T-helper 2 cell (primary cell): ENCODE data around the gene PCGF2.
A peak's percentile ranks its signal among the peaks of the same experiment; 100 is the strongest.
"Not testable (repeated sequence)": the region's sequence is repeated elsewhere in the genome, so short reads cannot be mapped to it uniquely, and the experiment has no call there.

Source experiments
- DNase-seq, 5 experiments: peaks; one replicate each; pipeline versions ENCODE4 v3.0.0 to v3.0.0-alpha.2; 2012 to 2022
- total RNA-seq, 2 donors: gene quantifications; one replicate each; lab custom pipeline; 2026; lab: John Stamatoyannopoulos, UW

PCGF2 gene
- 0 to 0.20 reads per million in 2 donors for total RNA-seq

DNA sequence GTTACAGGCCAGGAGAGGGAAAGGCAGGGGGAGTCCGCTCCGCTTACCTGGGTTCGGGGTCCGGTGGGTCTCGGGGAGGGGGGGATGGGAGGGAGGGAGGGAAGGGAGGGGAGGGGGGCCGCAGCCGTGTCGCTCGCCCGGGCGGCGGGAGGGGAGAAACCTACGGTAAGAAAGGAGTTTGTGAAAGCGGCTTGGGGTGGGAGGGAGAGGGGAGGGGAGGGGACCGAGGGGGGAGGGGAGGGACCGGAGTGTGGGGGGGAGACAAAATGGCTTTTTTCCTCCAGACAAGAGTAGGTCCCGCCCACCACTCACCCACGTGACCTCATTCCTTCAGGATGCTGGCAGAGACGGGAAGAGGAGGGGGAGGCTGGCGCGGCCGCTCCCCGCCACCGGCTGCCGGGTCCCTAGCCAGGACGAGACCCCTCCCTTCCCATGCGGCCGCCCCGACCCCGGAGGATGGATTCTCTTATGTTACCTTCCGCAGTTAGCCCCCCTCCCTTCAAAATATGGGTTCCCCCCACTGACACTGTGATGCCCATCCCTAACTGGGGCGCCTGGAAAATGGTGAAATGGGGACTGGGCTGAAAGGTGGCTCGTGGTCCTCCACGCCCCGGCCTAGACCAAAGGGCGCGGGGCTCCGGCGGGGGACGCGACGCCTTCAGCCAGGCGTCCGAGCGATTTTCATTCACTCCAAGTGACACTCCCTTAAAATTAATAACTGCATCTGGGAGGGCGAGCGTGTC lies at the start of gene PCGF2:
Gene PCGF2, minus strand, starts transcription at position 188 of the 743 bp plus-strand sequence. CDS start 7,934 bp downstream, outside the sequence.
- no peak for DNase-seq

DNA sequence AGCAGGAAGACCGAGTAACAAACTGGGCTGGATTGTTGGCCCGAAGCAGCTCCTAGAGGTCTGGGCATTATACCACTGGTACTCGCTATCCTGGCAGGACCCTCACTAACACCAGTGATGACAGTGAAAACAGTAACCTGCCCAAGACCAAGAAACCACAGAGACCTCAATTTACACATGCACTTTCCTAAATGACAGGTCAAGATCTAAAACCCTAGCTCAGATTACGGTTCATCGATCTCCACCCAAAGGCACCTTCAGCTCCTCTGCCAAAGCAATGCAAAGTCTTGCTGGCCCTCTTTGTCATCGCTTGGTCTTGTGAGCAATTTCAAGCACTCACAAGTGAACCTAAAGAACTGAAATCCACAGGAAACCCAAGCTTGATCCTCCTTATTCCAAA lies 49.7 kb upstream of the PCGF2 start:
- DNase-seq = no peak

DNA sequence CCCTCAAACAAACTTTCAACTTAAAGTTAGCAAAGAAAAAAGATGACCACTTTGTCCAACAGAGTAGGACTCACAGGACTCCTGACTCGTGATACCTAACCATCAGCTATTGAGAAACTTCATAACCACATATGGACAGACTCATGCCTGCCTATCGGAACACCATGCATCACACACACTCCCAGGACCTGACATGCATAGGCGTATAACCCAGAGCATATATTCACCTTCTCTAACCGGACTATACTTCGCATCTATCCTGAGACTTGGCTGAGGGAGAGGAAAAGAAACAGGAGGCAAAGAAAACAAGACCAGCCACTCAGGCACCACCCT lies 49.0 kb upstream of the PCGF2 start:
- DNase-seq = no peak

DNA sequence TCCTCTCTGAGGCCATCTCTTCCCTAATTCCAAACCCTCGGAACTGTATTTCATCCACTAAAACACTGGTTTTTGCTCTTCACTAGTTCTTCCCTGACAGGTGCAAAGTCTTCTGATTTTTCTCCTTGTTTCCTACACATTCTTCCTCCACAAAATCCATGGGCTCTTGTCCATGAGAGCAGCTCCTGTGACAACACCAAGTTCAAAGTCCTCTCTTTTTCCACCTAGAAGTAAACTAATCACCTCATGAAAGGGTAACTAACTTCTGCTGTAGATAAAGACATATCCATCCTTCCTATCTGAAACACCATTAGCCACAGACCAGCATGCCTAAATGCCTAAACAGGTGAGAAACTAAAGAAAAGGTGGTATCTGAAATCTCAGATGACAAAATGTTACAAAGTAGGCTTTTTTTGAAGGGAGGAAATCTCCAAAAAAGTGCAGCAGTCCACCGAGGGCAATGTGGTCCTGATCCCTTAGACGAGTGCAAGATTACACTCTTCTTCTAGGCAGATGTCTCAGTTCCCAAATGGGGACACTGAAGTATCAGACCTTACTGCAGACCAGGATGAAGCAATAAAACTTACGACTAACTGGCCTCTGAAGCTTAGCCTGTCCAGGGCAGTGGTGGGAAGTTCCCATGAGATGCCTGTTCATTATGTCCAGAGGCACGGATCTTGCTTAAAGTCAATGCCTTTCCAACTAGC lies 48.5 kb upstream of the PCGF2 start:
- no peak for DNase-seq

DNA sequence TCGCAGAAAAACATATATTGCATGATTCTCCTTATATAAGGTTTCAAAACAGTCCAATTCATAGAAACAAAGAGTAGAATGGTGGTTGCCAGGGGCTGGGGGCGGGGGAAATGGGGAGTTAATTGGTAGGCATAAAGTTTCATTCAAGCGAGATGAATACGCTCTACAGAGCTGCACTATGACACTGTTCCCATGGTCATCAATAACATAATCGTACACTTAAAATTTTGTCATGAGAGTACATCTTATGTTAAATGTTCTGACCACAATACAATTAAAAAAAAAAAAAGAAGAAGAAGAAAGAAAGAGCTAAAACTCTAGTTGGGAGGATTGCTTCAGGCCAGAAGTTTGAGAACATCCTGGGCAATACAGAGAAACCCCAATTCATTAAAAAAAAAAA lies 46.1 kb upstream of the PCGF2 start:
- no peak for DNase-seq

DNA sequence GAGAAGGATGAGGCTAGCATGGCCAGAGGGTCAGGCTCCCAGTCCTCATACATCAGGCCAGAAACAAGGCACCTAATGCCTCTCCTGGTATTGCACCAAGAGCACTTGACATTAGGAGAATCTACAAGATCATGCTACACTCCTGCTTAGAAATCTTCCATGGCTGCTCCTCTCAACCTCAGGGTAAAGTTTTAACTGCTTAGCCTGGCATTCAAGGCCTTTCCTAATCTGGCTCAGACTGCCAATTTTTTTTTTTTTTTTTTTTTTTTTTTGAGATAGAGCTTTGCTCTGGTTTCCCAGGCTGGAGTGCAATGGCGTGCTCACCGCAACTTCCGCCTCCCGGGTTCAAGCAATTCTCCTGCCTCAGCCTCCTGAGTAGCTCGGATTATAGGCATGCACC lies 43.0 kb upstream of the PCGF2 start:
- DNase-seq = no peak

DNA sequence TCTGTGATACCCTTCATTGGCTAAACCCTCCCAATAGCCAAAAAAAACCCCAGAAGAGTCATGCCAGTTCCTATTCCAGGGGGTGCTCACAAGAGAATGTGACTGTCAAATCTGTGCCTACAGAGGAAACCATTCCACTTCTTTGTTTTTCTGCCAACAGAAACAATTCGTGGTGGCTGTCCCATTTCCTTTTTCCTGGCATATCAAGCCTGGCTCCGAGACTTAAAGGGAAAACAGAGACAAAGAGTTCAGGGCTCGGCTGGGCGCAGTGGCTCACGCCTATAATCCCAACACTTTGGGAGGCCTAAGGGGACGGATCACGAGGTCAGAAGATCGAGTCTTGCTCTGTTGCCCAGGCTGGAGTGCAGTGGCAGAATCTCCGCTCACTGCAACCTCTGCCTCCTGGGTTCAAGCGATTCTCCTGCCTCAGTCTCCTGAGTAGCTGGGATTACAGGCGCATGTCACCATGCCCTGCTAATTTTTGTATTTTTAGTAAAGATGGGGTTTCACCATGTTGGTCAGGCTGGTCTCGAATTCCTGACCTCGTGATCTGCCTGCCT lies 42.1 kb upstream of the PCGF2 start:
- not testable (repeated sequence) for DNase-seq

DNA sequence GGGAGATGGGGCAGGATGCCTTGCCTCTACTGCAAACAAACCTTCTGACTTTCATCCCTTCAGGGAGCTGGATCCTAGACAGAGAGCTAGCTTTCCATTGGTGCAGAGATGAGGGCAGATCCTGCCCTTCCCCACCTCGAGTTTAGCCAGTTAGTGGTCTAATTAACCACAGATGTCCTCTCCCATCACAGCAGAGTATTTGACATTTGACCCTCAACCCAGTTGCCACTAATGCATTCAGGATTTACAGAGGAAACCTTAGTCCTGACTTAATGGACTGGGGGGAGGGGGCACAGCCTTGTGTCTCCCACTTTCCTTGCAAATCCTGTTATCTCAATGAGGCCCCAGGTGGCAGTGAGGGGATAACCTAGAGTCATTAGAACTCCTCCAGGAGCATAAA lies 41.0 kb upstream of the PCGF2 start:
- no peak for DNase-seq

DNA sequence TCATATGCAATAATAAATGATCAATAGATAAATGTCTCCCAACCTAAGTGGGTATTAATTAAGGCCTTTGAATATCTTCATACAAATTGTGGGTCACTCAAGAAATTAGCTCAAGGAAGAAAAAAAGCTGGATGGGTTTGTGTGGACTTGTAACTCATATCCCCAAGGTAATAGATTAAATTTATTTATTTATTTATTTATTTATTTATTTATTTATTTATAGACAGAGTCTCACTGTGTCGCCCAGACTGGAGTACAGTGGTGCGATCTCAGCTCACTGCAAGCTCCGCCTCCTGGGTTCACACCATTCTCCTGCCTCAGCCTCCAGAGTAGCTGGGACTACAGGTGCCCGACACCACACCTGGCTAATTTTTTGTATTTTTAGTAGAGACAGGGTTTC lies 39.9 kb upstream of the PCGF2 start:
- not testable (repeated sequence) for DNase-seq

DNA sequence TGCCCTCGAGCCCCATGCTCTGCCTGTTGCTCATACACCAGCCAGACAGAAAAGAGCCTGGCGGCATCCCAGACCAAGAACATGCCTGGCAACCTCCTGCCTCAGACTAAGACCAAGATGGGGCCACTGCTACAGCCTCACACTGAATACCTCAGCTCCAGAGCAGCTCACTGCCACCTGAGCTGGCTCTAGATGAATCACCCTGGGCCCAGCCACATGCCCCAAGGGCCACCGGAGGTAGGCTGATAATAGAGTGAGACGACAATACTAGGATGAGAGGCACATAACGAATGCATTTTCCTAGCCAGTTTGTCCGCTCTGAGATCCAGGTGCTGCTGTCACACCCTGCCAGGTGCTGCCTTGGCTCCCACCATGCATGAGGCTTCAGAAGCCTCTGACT lies 38.2 kb upstream of the PCGF2 start:
- DNase-seq = no peak

DNA sequence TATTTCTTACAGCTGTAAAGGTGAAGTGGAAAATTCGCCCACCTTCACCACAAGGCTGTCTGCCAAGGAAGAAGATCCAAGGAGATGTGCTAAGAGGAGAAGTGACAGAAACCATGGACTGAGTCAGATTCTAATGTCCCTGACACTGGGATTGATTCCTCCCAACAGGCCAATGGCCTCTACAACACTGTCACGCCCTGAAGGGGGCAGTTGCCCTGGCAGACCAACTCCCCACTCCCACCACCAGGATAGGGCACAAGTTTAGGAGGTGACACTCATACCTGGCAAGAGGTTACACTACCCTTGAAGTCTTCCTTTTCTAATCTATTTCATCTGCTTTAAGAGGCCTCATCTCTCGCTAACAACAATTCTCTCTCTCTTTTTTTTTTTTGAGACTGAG lies 35.1 kb upstream of the PCGF2 start:
- no peak for DNase-seq

DNA sequence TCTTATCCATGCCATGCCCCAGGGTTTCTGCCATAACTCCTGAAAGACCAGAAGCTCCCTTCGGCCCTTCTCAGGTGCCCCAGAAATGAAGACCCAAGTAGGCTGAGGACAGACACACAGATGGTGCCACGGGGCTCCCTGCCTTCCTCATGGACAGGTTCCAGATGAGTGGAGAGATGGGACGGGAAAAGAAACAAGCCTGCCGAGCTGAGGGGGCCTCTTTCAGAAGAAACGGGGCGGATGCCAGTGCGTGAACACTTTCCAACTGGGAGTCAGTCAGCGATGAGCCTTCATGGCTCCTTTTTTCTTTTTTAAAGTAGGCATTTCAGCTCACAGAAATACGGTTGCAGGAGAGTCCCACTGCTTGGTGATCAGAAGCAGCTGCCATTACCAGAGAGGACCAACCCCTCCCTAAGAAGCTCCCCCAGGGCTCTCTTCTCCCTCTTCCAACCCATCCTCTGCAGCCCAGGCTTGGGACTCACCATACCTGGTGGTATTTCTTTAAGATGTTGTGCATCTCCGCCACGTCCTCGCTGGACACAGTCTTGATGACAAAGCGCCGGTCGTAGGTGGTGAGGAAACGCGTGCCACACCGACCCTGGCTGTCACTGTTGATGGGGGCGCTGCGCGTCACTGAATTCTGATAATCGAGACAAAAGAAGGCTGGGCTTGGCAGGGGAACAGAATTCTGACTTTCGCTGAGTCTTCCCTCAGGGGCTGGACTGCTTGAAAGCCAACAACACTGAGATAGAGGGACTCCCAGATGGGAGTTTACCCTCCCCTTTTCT lies 32.0 kb upstream of the PCGF2 start:
- no peak for DNase-seq

DNA sequence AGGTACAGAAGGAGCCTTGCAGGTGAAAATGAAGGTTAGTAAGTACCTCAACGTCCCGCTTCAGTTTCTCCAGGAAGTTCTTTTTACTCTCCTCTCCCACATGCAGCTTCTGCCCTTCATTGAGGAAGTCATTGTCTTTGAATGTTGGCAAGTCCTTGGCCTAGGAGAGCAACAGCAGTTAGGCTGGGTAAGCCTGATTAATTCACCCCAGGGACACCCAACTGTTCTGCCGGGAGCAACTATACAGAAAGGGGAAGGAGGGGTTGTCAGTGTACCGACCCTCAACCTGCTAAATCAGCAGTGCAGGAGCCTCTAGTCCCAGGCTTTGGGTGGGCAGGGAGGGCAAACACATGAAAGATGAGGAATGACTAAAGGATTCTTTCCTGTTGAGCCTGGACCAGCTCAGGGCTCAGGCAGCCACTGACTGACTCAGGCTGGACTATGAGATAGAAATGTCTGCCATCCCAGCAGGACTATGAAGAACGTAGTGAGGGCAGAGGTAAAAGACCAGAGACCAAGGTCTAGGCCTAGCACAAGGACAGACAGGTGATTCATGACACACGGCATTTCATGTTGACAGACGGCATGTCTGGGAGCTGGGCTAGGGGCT lies 29.6 kb upstream of the PCGF2 start:
- no peak for DNase-seq

DNA sequence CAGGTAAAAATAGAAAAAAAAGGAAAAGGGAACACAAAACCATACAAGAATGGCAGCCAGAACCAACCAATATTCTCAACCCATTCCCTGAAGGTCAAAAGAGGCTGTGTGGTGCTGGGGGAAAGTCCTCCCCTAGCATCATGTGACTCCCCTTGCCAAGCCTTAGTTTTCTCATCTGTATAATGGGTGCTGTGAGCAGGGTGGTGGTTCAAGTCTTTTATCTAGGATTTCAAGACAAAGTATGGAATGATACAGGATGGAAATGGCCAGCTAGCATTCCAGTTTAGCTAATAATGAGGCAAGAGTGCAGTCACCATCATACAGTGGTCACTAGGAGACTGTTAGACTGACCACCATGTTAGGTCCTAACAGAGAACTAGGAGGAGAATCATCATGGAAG lies 25.1 kb upstream of the PCGF2 start:
- DNase-seq = no peak

DNA sequence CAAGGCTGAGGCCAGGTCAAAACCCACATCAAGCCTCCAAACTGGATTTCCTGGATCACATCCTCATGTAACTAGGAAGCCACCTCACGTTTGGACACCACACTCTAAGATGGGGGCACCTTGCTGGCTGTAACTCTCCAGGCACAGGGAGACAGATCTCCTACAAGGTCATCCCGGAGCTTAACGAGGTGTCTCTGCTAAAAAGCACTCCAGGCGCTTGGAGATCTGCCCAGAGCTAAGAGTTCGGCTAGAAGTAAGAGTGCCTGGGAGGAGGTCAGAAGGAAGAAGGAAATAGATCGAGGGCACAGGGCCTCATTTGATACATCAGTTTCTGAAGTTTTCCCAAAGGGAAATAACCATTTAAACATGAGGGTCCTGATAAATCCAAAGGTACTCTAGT lies 20.3 kb upstream of the PCGF2 start:
- DNase-seq = no peak

DNA sequence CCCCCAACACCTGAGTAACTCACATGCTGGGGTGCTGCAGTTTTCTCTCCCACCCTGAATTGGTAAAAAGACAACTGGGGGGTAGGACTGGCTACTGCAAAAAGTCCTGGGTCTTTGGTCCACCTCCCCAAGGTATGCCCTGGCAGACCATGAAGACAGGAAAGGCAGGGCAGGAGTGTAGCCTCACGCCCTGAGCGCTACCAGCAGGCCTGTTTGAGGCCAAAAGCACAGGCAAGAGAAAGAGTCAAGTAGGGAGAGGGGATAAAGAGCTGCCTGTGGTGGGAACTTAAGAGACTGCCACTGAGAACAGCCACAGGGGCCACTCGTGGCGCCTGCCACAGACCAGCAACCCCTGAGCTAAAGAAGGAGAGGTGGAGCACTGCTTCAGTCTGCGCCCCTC lies 18.2 kb upstream of the PCGF2 start:
- DNase-seq = no peak

DNA sequence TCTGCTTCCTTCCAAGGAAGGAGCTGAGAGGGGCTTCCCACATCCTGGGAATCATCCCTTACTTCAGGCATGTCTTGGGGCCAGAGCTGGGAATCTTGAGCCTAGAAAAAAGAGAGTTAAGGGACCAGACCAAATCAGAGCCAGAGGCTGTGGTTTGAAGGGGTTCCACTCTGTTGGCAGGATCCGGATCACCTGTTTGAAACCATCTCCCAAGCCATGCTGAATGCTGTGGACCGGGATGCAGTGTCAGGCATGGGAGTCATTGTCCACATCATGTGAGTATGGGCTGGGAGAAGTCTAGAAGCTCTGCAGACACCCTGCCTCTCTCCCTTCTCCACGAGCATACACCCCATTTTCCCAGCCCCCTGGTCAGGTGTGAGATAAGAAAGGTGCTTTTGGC lies 14.1 kb upstream of the PCGF2 start:
- DNase-seq = no peak

DNA sequence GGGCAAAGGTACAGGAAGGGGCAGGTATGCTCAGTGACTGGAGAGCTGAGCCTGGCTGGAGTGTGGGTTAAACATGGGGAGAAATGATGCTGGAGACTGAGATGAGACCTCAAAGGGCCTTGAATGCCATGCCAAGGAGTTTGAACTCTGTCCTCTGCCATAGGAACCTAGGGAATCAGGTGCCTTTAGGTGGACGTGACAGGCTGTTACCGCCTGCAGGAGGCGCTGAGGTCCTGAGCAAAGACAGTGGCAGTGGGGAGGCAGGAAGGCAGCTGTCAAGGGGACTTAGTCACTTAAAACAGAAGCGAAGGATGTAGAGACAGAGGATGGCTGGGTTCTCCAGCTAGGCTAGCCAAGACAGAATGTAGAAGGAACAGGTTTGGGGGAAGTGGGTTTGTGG lies 13.5 kb upstream of the PCGF2 start:
- DNase-seq = peak in 1 of 5 experiments; percentile 57

DNA sequence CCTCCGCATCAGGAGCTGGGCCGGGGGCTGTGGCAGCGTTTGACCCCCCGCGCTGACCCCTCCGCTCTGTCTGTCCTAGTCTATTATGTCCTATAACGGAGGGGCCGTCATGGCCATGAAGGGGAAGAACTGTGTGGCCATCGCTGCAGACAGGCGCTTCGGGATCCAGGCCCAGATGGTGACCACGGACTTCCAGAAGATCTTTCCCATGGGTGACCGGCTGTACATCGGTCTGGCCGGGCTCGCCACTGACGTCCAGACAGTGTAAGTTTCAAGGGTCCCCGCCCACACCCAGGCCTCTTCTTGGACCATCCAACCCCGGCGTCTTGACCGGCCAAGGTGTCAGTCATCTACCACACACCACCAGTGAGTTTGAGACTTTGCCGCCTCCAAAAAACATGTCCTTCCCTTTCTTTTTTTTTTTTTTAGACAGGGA lies 5.0 kb upstream of the PCGF2 start:
- no peak for DNase-seq

DNA sequence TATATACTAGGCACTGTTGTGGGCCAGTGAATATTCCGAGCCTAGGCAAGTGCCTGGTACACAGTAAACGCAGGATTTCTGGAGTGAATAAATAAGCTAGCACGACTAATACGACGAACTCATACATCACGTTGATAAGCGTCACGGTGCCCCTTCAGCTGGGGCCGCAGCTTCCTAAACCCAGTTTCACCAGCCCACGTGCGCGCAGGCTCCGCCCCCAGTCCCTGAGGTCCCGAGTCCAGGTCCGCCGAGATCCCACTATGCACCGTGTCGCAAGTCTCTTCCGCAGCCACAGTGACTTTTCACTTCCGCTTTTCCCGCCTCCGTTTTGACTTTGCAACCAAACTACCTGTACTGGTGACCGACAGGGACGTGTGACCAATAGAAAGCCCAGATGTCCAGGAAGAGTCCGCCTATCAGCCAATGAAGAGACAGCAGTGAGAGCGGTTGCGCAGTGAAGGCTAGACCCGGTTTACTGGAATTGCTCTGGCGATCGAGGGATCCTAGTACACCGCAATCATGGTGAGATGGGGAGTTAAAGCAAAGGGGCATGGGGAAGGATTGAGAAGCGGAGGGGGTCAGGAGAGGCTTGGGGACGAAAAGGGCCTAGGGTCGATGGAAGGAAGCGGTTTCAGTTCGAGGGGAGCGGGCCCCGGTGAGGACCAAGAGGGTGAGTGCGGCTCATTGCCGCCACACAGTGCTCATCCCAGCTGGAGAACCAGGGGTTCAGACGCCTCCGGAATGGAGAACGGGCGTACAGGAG lies 4.4 kb upstream of the PCGF2 start, which contains the start of gene PSMB3:
Gene PSMB3, plus strand, starts transcription at position 434 of the 763 bp plus-strand sequence. Its CDS starts 86 bp downstream, at position 520.
- peak; percentile 83 to 100 (median 95) for DNase-seq

DNA sequence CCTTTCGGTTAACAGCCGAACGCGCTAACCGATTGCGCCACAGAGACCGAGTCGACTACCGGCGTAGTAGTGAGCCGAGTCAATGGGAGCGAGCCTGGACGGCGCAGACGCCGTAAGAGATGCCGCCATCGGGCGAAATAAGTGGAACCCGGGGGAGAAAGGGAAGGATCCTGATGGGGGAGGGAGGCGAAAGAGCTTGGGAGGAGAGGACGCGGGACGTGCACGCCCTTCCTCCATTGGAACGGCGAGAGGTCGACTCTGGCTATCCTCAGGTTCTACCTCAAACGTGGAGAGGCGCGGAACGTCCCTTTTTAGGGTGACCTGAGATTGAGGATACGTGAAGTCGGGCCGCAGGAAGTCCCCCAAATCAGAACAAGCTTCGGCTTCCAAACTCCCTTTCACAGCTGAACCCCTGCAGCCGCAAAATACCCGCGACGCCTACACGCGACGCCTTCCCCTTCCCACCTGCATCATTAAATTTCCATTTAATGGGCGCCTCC lies 3.7 kb upstream of the PCGF2 start:
- peak; percentile 51 to 84 (median 78) for DNase-seq
